ENCODE results near the gene SNED1.

GRCh38 chr2:241088376-241088775, 90.0 kb downstream of the SNED1 start:
- no peak for TF ChIP-seq CTCF (IDR thresholded peaks at IDR 0.05; ENCODE audit: insufficient read depth, low read length)
- TF ChIP-seq SPI1 (IDR thresholded peaks at IDR 0.05; ENCODE audit: borderline replicate concordance, low read depth): no peak
